K562 (cell line): ENCODE data around the gene DPY30. TPM values are rescaled to one million over a fixed set of nuclear protein-coding genes. Genes with fewer than 3 reads are reported as not detected.

ENCODE experiments used
- HIVEP1 ChIP-seq: fragments of 250-450 bp; sonication (Bioruptor Pico); IDR thresholded peaks from 2 replicates; pipeline ENCODE4 v1.4.0; 2020; ENCODE audit warnings: mild to moderate bottlenecking
- KDM1A ChIP-seq, 2 experiments: fragments of 450-650 bp; IDR thresholded peaks; 2 replicates each; pipeline ENCODE4 v1.6.1; 2016; ENCODE audit warnings: mild to moderate bottlenecking in 2 of 2
- NCOA6 ChIP-seq: fragments of 450-650 bp; IDR thresholded peaks from 2 replicates; pipeline ENCODE4 v1.6.1; 2017; ENCODE audit warnings: mild to moderate bottlenecking
- NFRKB ChIP-seq: fragments of 450-650 bp; IDR thresholded peaks from 2 replicates; pipeline ENCODE4 v1.6.1; 2016; ENCODE audit warnings: low read depth
- NUFIP1 ChIP-seq: fragments of 450-650 bp; IDR thresholded peaks from 2 replicates; pipeline ENCODE4 v1.6.1; 2018; ENCODE audit not compliant: partially characterized antibody
- RCOR1 ChIP-seq, 2 experiments: IDR thresholded peaks; 2 replicates each; pipeline ENCODE4 v1.6.1; 2012; ENCODE audit warnings: low read depth in 2 of 2, low read length in 2 of 2, borderline replicate concordance in 1 of 2, improper control_type of control experiment in 1 of 2
- SIN3B ChIP-seq: fragments of 450-650 bp; IDR thresholded peaks from 2 replicates; pipeline ENCODE4 v1.6.1; 2017; ENCODE audit warnings: low read depth, mild to moderate bottlenecking, moderate library complexity
- SUPT5H ChIP-seq: fragments of 450-650 bp; IDR thresholded peaks from 2 replicates; pipeline ENCODE4 v1.6.1; 2016
- TEAD1 ChIP-seq, 2 experiments: fragments of 450-650 bp in 1 of 2; sonication (generic) in 1 of 2; formaldehyde crosslinking; IDR thresholded peaks; 2 replicates each; pipeline versions ENCODE4 v1.4.0 to v1.8.0; 2020 to 2022; ENCODE audit warnings: mild to moderate bottlenecking in 2 of 2, missing genetic modification reagents in 1 of 2
- TFAP4 ChIP-seq: sonication (generic); formaldehyde crosslinking; IDR thresholded peaks from 2 replicates; pipeline ENCODE4 v1.8.0; 2022; ENCODE audit warnings: missing genetic modification reagents, mild to moderate bottlenecking, moderate library complexity, borderline replicate concordance
- USF1 ChIP-seq: sonication (generic); formaldehyde crosslinking; IDR thresholded peaks from 2 replicates; pipeline ENCODE4 v1.9.0; 2022; ENCODE audit warnings: mild to moderate bottlenecking, missing genetic modification reagents
- VEZF1 ChIP-seq: fragments of 200-800 bp; sonication (Bioruptor generic); IDR thresholded peaks from 2 replicates; pipeline ENCODE4 v1.6.1; 2017; ENCODE audit warnings: missing genetic modification characterization, missing compliant biosample characterization
- ZBTB2 ChIP-seq: fragments of 450-650 bp; IDR thresholded peaks from 2 replicates; pipeline ENCODE4 v1.6.1; 2016; ENCODE audit warnings: antibody characterized with exemption
- ZNF3 ChIP-seq: fragments of 250-450 bp; sonication (Bioruptor Pico); IDR thresholded peaks from 2 replicates; pipeline ENCODE4 v1.5.0; 2021; ENCODE audit warnings: mild to moderate bottlenecking, moderate library complexity
- polyA plus RNA-seq, 8 experiments: library from polyadenylated mRNA; depleted of rRNA in 4 of 8; stranded (reverse) in 5 of 8; unstranded in 3 of 8; fragments of >200 nt; fragmentation: Nextera tagmentation in 2 of 8; fragmentation: Illumina TruSeq in 1 of 8; extraction: Ambion mirVana in 2 of 8; extraction: Trizol in 1 of 8; gene quantifications; 2 replicates each; pipeline versions ENCODE4 v1.2.1 to v1.2.3, GENCODE V29; 2011 to 2014; ENCODE audit warnings: inconsistent platforms in 1 of 8, missing spikeins in 1 of 8
- total RNA-seq, 7 experiments: library from RNA; depleted of rRNA in 6 of 7; stranded (reverse); fragments of >200 nt in 6 of 7; fragmentation: Illumina TruSeq in 2 of 7; extraction: Trizol in 2 of 7; gene quantifications; 2 replicates each; pipeline versions ENCODE4 v1.2.1 to v1.2.3, GENCODE V29; 2011 to 2021; ENCODE audit warnings: low replicate concordance in 1 of 7

Gene DPY30
- total and polyA plus RNA-seq, 9 of the 15 experiments (the other 6 are each of a cell fraction or from before 2014, with no cell fraction given): 64.6 to 402 (median 116) TPM

GRCh38 chr2:32039447-32040219, at the start of gene DPY30 (continued):
- peak; percentile 74 for TF ChIP-seq VEZF1 (CRISPR knock-in tag)
- TF ChIP-seq USF1 (CRISPR knock-in tag): 0 out of 2 replicates have a peak, but pooled peaks have one; percentile 19
- no peak for TF ChIP-seq ZNF3
- TF ChIP-seq HIVEP1: no peak
- no peak for TF ChIP-seq NCOA6
- no peak; a peak in 1 of 4 replicates for TF ChIP-seq TEAD1 (CRISPR knock-in tag; IDR thresholded peaks at IDR 0.05)
- peak; percentile 58; the same call in 1 of the 2 replicates for TF ChIP-seq SIN3B
- no peak for TF ChIP-seq KDM1A (IDR thresholded peaks at IDR 0.05)
- 0 out of 2 replicates have a peak, but pooled peaks have one; percentile 55 for TF ChIP-seq NFRKB
- peak; percentile 98 for TF ChIP-seq SUPT5H
- peak; percentile 90 for TF ChIP-seq ZBTB2
- TF ChIP-seq TFAP4: peak; percentile 83
- peak in 1 of 2 experiments; percentile 73; a peak in 2 of 4 replicates for TF ChIP-seq RCOR1 (IDR thresholded peaks at IDR 0.05; ENCODE audit: borderline replicate concordance in 1 of 2, low read depth in 2 of 2, low read length in 2 of 2)
- TF ChIP-seq NUFIP1: peak; percentile 56
